Mesendoderm (in vitro differentiated cells): ENCODE results near the gene S100PBP.

Experiments
- DNase-seq: peaks from one replicate; pipeline ENCODE4 v3.0.0; 2013
- H2AK5ac ChIP-seq: 2 replicates; pipeline ENCODE4 v1.6.1; 2013; ENCODE audit warnings: low read length, inconsistent platforms
- H2BK120ac ChIP-seq: 2 replicates; pipeline ENCODE4 v1.6.1; 2013; ENCODE audit warnings: low read depth, mild to moderate bottlenecking, low read length, moderate library complexity, mixed read lengths
- H2BK15ac ChIP-seq: replicated peaks from 2 replicates; pipeline ENCODE4 v1.6.1; 2013; ENCODE audit warnings: low read depth, mild to moderate bottlenecking, moderate library complexity
- H2BK5ac ChIP-seq: 2 replicates; pipeline ENCODE4 v1.6.1; 2013; ENCODE audit warnings: low read length, inconsistent platforms
- H3K18ac ChIP-seq: 2 replicates; pipeline ENCODE4 v1.6.1; 2013; ENCODE audit warnings: mild to moderate bottlenecking, low read length, mixed read lengths
- H3K23ac ChIP-seq: one replicate; pipeline ENCODE4 v1.6.1; 2013; ENCODE audit warnings: low read length
- H3K27ac ChIP-seq: 2 replicates; pipeline ENCODE4 v1.5.1; 2013; ENCODE audit warnings: low read depth, mild to moderate bottlenecking, inconsistent platforms, low read length, moderate library complexity
- H3K27me3 ChIP-seq: 2 replicates; pipeline ENCODE4 v1.6.1; 2013; ENCODE audit warnings: low read length, control low read depth, mild to moderate bottlenecking, inconsistent platforms; ENCODE audit not compliant: insufficient read depth, poor library complexity
- H3K36me3 ChIP-seq: 2 replicates; pipeline ENCODE4 v1.6.1; 2013; ENCODE audit warnings: low read length, inconsistent platforms; ENCODE audit not compliant: control insufficient read depth, insufficient read depth
- H3K4ac ChIP-seq: one replicate; pipeline ENCODE4 v1.6.1; 2013; ENCODE audit warnings: low read depth, mild to moderate bottlenecking, low read length, moderate library complexity
- H3K4me1 ChIP-seq: 2 replicates; pipeline ENCODE4 v1.6.1; 2013; ENCODE audit warnings: low read depth, low read length, inconsistent platforms; ENCODE audit not compliant: control insufficient read depth
- H3K4me2 ChIP-seq: 2 replicates; pipeline ENCODE4 v1.6.1; 2013; ENCODE audit warnings: low read length
- H3K4me3 ChIP-seq: 2 replicates; pipeline ENCODE4 v1.5.1; 2013; ENCODE audit warnings: mild to moderate bottlenecking, low read length
- H3K56ac ChIP-seq: one replicate; pipeline ENCODE4 v1.6.1; 2013; ENCODE audit warnings: low read length
- H3K79me1 ChIP-seq: 2 replicates; pipeline ENCODE4 v1.6.1; 2013; ENCODE audit warnings: low read length, inconsistent platforms
- H3K79me2 ChIP-seq: 2 replicates; pipeline ENCODE4 v1.6.1; 2013; ENCODE audit warnings: mild to moderate bottlenecking, low read length; ENCODE audit not compliant: control insufficient read depth, insufficient read depth
- H3K9ac ChIP-seq: 2 replicates; pipeline ENCODE4 v1.6.1; 2013; ENCODE audit warnings: low read length, inconsistent platforms
- H4K5ac ChIP-seq: one replicate; pipeline ENCODE4 v1.6.1; 2013; ENCODE audit warnings: low read length
- H4K8ac ChIP-seq: one replicate; pipeline ENCODE4 v1.6.1; 2013; ENCODE audit warnings: low read depth, mild to moderate bottlenecking, control low read depth, low read length, moderate library complexity
- WGBS: extraction: QIAGEN DNeasy Blood & Tissue Kit; methylation state at CpG from one replicate; pipeline ENCODE4 v1.1.7; 2013; ENCODE audit warnings: low lambda C conversion rate, missing lambda C conversion rate; ENCODE audit not compliant: insufficient coverage; ENCODE audit errors: extremely low coverage; 5-methylcytosine and 5-hydroxymethylcytosine counted together

Gene S100PBP

DNA sequence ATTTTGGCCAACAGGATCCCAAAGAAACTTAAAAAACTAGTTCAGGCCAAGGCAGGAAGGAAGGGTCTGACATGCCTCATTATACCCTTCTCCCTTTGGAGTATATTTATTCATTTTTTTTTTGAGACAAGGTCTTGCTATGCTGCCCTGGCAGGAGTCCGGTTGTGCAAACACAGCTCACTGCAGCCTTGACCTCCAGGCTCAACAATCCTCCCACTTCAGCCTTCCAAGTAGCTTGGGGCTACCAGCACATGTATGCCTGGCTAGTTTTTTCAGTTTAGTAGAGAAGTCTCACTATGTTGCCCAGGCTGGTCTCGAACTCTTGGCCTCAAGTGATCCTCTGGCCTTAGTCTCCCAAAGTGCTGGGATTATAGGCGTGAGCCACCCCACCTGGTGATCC lies 5.5 kb upstream of the S100PBP start:
- Histone ChIP-seq H3K27ac (peak overlapping the region; percentile 97), H3K4ac (peak overlapping the region; percentile 62), H3K79me2 (peaks cover 80% of the 10 kb centered on the region), H4K5ac (no peak overlapping the region), H3K4me1 (peaks cover 23% of the 10 kb centered on the region), H2BK5ac (peak overlapping the region; percentile 97), H3K36me3 (peaks cover 10% of the 10 kb centered on the region), H3K18ac (peak overlapping the region; percentile 46), H2BK120ac (peak overlapping the region; percentile 29), H3K9ac (peak overlapping the region; percentile 65), H4K8ac (no peak overlapping the region), H2BK15ac (no peak overlapping the region), H2AK5ac (peak overlapping the region; percentile 90), H3K79me1 (peaks cover 15% of the 10 kb centered on the region), H3K23ac (peak overlapping the region; percentile 97), H3K4me2 (peak overlapping the region; percentile 21), H3K56ac (peak overlapping the region; percentile 84), H3K4me3 (no peak overlapping the region), H3K27me3 (no peaks in the 10 kb centered on the region)
- WGBS = no CpG with 5 or more reads among the region's 3 CpGs
- no peak for DNase-seq

DNA sequence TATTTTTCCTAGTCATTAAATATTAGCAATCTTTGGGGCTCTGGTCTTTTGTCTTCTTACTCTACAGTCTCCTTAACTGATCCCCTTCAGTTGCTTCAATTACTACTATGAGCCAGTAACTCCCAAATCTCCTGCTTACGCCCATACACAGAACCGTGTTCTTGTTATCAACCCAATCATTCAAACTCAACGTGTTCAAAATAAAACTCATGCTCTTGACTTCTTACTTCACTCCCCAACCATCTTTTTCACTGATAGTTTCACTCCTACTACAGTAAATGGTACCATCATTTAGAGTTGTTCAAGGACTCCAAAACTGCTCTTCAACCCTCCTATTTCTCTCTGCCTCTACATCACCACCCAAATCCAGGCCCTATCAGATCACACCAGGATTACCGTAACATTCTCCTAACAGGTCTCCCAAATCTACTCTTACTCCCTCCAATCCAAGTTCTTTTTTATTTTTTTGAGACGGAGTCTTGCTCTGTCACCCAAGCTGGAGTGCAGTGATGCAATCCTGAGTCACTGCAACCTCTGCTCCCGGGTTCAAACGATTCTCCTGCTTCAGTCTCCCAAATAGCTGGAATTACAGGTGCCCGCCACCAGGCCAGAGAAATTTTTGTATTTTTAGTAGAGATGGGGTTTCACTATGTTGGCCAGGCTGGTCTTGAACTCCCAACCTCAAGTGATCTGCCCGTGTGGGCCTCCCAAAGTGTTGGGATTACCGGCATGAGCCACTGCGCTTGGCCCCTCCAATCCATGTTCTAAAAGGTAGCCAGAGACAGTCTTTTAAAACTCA lies 3.3 kb upstream of the S100PBP start:
- H2AK5ac ChIP-seq = peak overlapping the region; percentile 33
- no peak overlapping the region for H4K5ac ChIP-seq
- H2BK5ac ChIP-seq = peak overlapping the region; percentile 17
- no peaks in the 10 kb centered on the region for H3K27me3 ChIP-seq
- peak overlapping the region; percentile 48 for H3K4ac ChIP-seq
- H3K4me1 ChIP-seq = peaks cover 27% of the 10 kb centered on the region
- no peak for DNase-seq
- peak overlapping the region; percentile 28 for H3K27ac ChIP-seq
- 100% methylated on average over 1 of the region's 11 CpGs for WGBS
- no peak overlapping the region for H3K23ac ChIP-seq
- H3K4me2 ChIP-seq = peak overlapping the region; percentile 29
- H3K9ac ChIP-seq = peak overlapping the region; percentile 48
- peaks cover 10% of the 10 kb centered on the region for H3K36me3 ChIP-seq
- H2BK120ac ChIP-seq = no peak overlapping the region
- no peak overlapping the region for H3K4me3 ChIP-seq
- H3K79me1 ChIP-seq = peaks cover 11% of the 10 kb centered on the region
- no peak overlapping the region for H3K18ac ChIP-seq
- H4K8ac ChIP-seq = no peak overlapping the region
- H3K79me2 ChIP-seq = peaks cover 76% of the 10 kb centered on the region
- H3K56ac ChIP-seq = peak overlapping the region; percentile 68
- no peak overlapping the region for H2BK15ac ChIP-seq

DNA sequence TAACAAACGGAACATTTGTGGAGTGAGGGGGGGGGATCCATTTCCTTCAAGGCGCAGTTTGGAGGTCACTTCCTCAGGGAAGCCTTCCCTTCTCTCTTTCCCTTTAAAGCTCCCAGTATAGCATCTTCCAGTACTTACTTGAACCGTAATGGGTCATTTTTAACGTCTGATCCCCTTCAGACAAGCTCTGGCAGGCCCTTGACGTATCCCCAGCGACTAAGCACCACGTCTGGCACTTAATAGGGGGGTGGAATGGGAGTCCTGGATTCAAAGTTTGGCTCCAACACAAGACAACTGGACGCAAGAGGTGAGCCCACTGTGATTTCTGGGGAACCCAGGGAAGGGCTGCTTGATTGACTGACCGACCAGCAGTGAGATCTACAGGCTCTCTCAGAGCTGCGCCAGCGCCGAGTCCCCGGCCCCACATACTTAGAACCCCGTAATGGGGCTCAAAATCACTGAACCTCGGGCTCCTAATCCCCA lies 736 bp upstream of the S100PBP start:
- H3K27ac ChIP-seq = peak overlapping the region; percentile 88
- H3K4ac ChIP-seq = peak overlapping the region; percentile 100
- H3K56ac ChIP-seq = peak overlapping the region; percentile 87
- peak overlapping the region; percentile 62 for H3K4me3 ChIP-seq
- peak overlapping the region; percentile 39 for H2BK15ac ChIP-seq
- no peak overlapping the region for H3K23ac ChIP-seq
- H3K9ac ChIP-seq = peak overlapping the region; percentile 77
- peaks cover 3% of the 10 kb centered on the region for H3K79me1 ChIP-seq
- peaks cover 64% of the 10 kb centered on the region for H3K79me2 ChIP-seq
- peak; percentile 60 for DNase-seq
- no peaks in the 10 kb centered on the region for H3K27me3 ChIP-seq
- peak overlapping the region; percentile 7 for H2AK5ac ChIP-seq
- WGBS = no CpG with 5 or more reads among the region's 15 CpGs
- H4K5ac ChIP-seq = peak overlapping the region; percentile 92
- no peaks in the 10 kb centered on the region for H3K36me3 ChIP-seq
- peak overlapping the region; percentile 61 for H3K4me2 ChIP-seq
- H3K4me1 ChIP-seq = peaks cover 17% of the 10 kb centered on the region
- H2BK120ac ChIP-seq = peak overlapping the region; percentile 82
- peak overlapping the region; percentile 21 for H2BK5ac ChIP-seq
- peak overlapping the region; percentile 96 for H3K18ac ChIP-seq
- no peak overlapping the region for H4K8ac ChIP-seq

- Histone ChIP-seq H3K79me1 (peaks cover 2% of the 10 kb centered on the region), H3K27me3 (no peaks in the 10 kb centered on the region), H3K9ac (peak overlapping the region; percentile 93), H2BK15ac (no peak overlapping the region), H3K4me1 (peaks cover 10% of the 10 kb centered on the region), H3K18ac (peak overlapping the region; percentile 88), H3K4me2 (peak overlapping the region; percentile 95), H3K79me2 (peaks cover 52% of the 10 kb centered on the region), H4K8ac (no peak overlapping the region), H3K36me3 (no peaks in the 10 kb centered on the region), H3K4ac (peak overlapping the region; percentile 94), H3K23ac (peak overlapping the region; percentile 55), H3K4me3 (peak overlapping the region; percentile 61), H3K27ac (peak overlapping the region; percentile 99), H2BK120ac (peak overlapping the region; percentile 76), H3K56ac (peak overlapping the region; percentile 97), H2BK5ac (peak overlapping the region; percentile 85), H2AK5ac (peak overlapping the region; percentile 52), H4K5ac (peak overlapping the region; percentile 41)
- DNase-seq = peak; percentile 92
- no CpG with 5 or more reads among the region's 51 CpGs for WGBS
These were observed 648 bp downstream of the S100PBP start for GRCh38 chr1:32817815-32818786.

- Histone ChIP-seq H3K4me3 (no peak overlapping the region), H2BK5ac (peak overlapping the region; percentile 83), H2BK15ac (no peak overlapping the region), H3K36me3 (no peaks in the 10 kb centered on the region), H3K27me3 (no peaks in the 10 kb centered on the region), H3K18ac (peak overlapping the region; percentile 88), H3K4me2 (peak overlapping the region; percentile 95), H4K5ac (no peak overlapping the region), H3K23ac (no peak overlapping the region), H2BK120ac (no peak overlapping the region), H4K8ac (no peak overlapping the region), H3K56ac (peak overlapping the region; percentile 97), H3K4ac (peak overlapping the region; percentile 50), H3K27ac (peak overlapping the region; percentile 99), H2AK5ac (peak overlapping the region; percentile 1), H3K4me1 (peaks cover 8% of the 10 kb centered on the region), H3K9ac (peak overlapping the region; percentile 93), H3K79me2 (peaks cover 43% of the 10 kb centered on the region), H3K79me1 (peaks cover 2% of the 10 kb centered on the region)
- DNase-seq = no peak
- WGBS = no CpG with 5 or more reads among the region's 11 CpGs
These were observed 1.5 kb downstream of the S100PBP start for GRCh38 chr1:32818804-32819541.
